Endometrial microvascular endothelial cells (primary cell): ENCODE results near the gene ATG4D. TPM values are rescaled to one million over a fixed set of nuclear protein-coding genes. Genes with fewer than 3 reads are reported as not detected.

ENCODE experiments used
- in situ Hi-C: cut with HindIII; loops from 2 replicates; pipeline ENCODE4 v1.10.0; 2017; ENCODE audit warnings: low sequenced_read_pairs, low pct_unique_long_range_greater_than_20kb; ENCODE audit errors: inconsistent ontology term
- total RNA-seq: library from RNA; depleted of rRNA; stranded (reverse); fragments of >200 nt; gene quantifications from one replicate; pipeline ENCODE4 v1.2.3, GENCODE V29; 2015; ENCODE audit errors: inconsistent ontology term

Gene ATG4D
- total RNA-seq, 1 donor from 2014 or later = 31.9 TPM

DNA sequence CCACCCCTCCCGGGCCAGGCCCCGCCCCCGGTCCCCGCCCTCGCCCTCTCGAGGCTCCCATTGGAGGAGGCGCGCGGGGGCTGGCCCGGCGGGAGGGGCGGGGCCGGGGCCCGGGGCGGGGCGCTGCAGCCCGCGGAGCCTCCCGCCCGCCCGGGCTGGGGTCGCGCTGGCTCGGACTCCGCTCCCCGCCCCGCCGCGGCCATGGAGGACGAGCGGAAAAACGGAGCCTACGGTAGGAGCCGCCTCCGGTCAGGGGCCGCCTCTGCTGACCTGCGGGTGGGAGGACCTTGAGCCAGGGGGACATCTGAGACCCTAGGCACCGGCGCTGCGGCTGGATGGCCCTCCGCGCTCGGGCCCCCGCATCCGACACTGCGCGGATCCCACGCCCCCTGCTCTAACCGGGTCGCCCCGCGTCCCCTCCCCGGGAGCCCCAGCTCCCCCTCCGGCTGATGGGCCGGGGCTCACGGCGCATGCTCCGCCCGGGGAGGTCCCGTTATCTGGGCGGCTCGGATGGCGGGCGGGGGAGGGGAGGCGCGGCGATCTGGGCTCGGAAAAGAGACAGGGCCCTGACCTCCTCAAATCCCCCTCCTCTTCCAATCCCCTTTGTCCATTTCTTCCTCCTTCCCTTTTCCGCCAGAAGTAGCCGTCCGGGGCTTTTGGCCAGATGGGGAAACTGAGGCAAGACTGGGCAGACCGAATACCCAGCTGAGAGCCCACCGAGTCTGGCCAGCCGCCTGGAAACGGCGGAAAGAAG lies 58.8 kb downstream of the ATG4D start:
- in situ Hi-C loops = no loop called here

Other genes starting within 250 kb of the ATG4D start
- under 0.01 TPM for gene ZGLP1, start 234.1 kb upstream of the ATG4D start, total RNA-seq
- 52.8 TPM for gene FDX2, start 227.9 kb upstream of the ATG4D start, total RNA-seq
- gene RAVER1, start 210.4 kb upstream of the ATG4D start, total RNA-seq = 28.1 TPM
- 11.8 TPM for gene ICAM3, start 204.3 kb upstream of the ATG4D start, total RNA-seq
- gene TYK2, start 163.3 kb upstream of the ATG4D start, total RNA-seq = 169 TPM
- 344 TPM for gene CDC37, start 140.4 kb upstream of the ATG4D start, total RNA-seq
- 6.6 TPM for gene PDE4A, start 123.4 kb upstream of the ATG4D start, total RNA-seq
- 90.3 TPM for gene KEAP1, start 40.5 kb upstream of the ATG4D start, total RNA-seq
- gene S1PR5, start 26.5 kb upstream of the ATG4D start, total RNA-seq = 2.0 TPM
- gene KRI1, start 22.1 kb downstream of the ATG4D start, total RNA-seq = 10.2 TPM
- gene CDKN2D, start 25.1 kb downstream of the ATG4D start, total RNA-seq = 2.0 TPM
- gene AP1M2, start 43.4 kb downstream of the ATG4D start, total RNA-seq = not detected
- 70.4 TPM for gene SLC44A2, start 81.6 kb downstream of the ATG4D start, total RNA-seq
- 173 TPM for gene ILF3, start 110.4 kb downstream of the ATG4D start, total RNA-seq
- 39.6 TPM for gene QTRT1, start 157.5 kb downstream of the ATG4D start, total RNA-seq
- gene DNM2, start 174.2 kb downstream of the ATG4D start, total RNA-seq = 110 TPM